ENCODE results near the gene IZUMO4.

The IZUMO4 gene

DNA sequence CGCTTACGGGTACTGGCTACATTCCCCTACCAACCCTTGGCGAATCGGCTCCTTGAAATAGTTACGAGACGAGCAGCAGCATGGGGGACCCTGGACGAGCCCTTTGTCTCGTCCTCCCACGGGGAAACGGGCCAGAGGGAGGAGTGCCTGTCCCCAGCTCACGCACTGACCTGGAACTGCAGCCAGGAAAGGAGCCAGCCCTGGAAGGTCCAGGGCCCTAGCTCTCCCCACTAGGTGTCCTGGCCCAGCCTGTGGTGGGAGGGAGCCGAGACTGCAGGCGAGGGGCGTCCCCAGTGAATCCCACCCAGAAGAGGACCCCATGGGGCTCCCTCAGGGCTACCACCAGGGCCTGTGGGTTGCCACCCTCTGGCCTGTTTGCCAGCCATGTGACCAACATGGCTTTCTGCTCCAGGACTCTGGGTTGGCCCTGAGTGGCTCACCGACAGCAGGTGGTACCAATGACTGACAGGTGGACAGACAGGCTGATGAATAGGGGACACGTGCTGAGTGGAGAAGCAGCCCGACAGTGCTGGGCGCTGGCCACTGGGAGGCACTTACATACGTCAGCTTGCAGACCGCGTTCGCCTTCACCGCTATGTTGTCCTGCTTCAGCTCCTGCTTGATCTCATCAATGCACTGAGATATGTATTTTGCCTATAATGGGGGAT is 41.5 kb downstream of the IZUMO4 start:
- in situ Hi-C loops (cut with HindIII; ENCODE audit: low sequenced_read_pairs): no loop called here

GRCh38 chr19:2139385-2140137 is 42.8 kb downstream of the IZUMO4 start:
- in situ Hi-C loops (cut with HindIII; ENCODE audit: low sequenced_read_pairs): no loop called here
- no peak overlapping the region for H3K4me3 ChIP-seq (ENCODE audit: low read depth, low read length)
- no peak for DNase-seq (ENCODE audit: low read depth)
- TF ChIP-seq, protein P1, sequence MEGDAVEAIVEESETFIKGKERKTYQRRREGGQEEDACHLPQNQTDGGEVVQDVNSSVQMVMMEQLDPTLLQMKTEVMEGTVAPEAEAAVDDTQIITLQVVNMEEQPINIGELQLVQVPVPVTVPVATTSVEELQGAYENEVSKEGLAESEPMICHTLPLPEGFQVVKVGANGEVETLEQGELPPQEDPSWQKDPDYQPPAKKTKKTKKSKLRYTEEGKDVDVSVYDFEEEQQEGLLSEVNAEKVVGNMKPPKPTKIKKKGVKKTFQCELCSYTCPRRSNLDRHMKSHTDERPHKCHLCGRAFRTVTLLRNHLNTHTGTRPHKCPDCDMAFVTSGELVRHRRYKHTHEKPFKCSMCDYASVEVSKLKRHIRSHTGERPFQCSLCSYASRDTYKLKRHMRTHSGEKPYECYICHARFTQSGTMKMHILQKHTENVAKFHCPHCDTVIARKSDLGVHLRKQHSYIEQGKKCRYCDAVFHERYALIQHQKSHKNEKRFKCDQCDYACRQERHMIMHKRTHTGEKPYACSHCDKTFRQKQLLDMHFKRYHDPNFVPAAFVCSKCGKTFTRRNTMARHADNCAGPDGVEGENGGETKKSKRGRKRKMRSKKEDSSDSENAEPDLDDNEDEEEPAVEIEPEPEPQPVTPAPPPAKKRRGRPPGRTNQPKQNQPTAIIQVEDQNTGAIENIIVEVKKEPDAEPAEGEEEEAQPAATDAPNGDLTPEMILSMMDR (IDR thresholded peaks at IDR 0.05; ENCODE audit: low read depth, low read length, missing control alignments): no peak

More for the DNA sequence above, 41.5 kb downstream of the IZUMO4 start:
- TF ChIP-seq, protein P1 (IDR thresholded peaks at IDR 0.05; ENCODE audit: low read depth, low read length, missing control alignments): no peak
- no peak for DNase-seq (ENCODE audit: low read depth)
- no peak overlapping the region for H3K4me3 ChIP-seq (ENCODE audit: low read depth, low read length)

GRCh38 chr19:2140138-2140569 is 43.4 kb downstream of the IZUMO4 start:
- in situ Hi-C loops (cut with HindIII; ENCODE audit: low sequenced_read_pairs): no loop called here
- TF ChIP-seq, protein P1 (IDR thresholded peaks at IDR 0.05; ENCODE audit: low read depth, low read length, missing control alignments): no peak
- DNase-seq (ENCODE audit: low read depth): no peak
- no peak overlapping the region for H3K4me3 ChIP-seq (ENCODE audit: low read depth, low read length)

DNA sequence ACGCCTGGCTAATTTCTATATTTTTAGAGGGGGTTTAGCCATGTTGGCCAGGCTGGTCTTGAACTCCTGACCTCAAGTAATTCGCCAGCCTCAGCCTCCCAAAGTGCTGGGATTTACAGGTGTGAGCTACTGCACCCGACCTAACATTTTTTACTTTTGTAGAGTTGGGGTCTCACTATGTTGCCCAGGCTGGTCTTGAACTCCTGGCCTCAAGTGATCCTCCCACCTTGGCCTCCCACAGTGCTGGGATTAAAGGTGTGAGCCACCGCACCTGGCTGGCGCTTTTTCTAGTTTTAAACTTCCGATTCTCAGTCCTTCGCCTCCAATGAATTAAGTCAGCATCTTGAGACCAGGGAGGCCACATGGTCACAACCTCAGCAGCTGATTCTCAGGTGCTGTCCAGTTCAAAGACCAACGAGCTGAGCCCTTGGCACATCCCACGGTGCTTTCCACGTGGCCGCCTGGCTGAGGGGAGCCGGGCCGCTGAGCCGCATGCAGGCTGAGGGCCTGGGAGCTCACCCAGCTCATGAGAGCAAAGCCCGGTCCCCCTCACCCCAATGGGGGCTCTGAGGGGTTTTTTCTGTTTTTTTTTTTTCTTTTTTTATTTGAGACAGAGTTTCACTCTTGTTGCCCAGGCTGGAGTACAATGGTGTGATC is 45.6 kb downstream of the IZUMO4 start:
- no peak overlapping the region for H3K4me3 ChIP-seq (ENCODE audit: low read depth, low read length)
- in situ Hi-C loops (cut with HindIII; ENCODE audit: low sequenced_read_pairs): no loop called here
- DNase-seq (ENCODE audit: low read depth): no peak
- TF ChIP-seq, protein P1 (IDR thresholded peaks at IDR 0.05; ENCODE audit: low read depth, low read length, missing control alignments): no peak

- H3K4me3 ChIP-seq (ENCODE audit: low read depth, low read length): no peak overlapping the region
- DNase-seq (ENCODE audit: low read depth): no peak
- TF ChIP-seq, protein P1 (IDR thresholded peaks at IDR 0.05; ENCODE audit: low read depth, low read length, missing control alignments): no peak
- in situ Hi-C loops (cut with HindIII; ENCODE audit: low sequenced_read_pairs): no loop called here
Observed at GRCh38 chr19:2144190-2144589, 47.5 kb downstream of the IZUMO4 start.

DNA sequence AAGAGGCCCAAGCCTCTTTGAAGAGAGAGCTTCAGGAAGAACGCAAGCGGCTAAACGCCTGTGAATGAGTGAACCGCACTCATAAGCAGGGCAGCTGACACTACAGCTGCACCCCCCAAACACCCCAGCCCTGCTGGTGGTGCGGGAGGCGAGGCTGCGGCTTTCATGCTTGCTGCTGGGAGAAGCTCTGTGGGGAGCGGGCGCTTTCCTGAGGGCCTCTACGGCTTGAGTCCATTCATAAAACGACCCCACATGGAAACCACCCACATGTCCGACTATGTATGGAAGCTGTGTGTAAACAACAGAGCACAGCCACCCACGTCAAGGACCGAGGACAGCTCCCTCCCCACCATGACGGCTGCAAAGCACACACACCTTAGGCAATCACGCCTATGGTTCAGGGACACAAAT is 49.1 kb downstream of the IZUMO4 start:
- no peak for DNase-seq (ENCODE audit: low read depth)
- in situ Hi-C loops (cut with HindIII; ENCODE audit: low sequenced_read_pairs): no loop called here
- TF ChIP-seq, protein P1 (IDR thresholded peaks at IDR 0.05; ENCODE audit: low read depth, low read length, missing control alignments): no peak
- H3K4me3 ChIP-seq (ENCODE audit: low read depth, low read length): no peak overlapping the region
